ENCODE results near the gene SMYD4.
"Not testable (repeated sequence)": the region's sequence is repeated elsewhere in the genome, so short reads cannot be mapped to it uniquely, and the experiment has no call there.

SMYD4 gene

GRCh38 chr17:1779571-1780131 lies 50.1 kb downstream of the SMYD4 start:
- peak; percentile 47 for DNase-seq

- DNase-seq: no peak
Observed at GRCh38 chr17:1776857-1777256, 52.8 kb downstream of the SMYD4 start.

- no peak for DNase-seq
Observed at GRCh38 chr17:1776328-1776727, 53.4 kb downstream of the SMYD4 start.

GRCh38 chr17:1774390-1775176 lies 55.1 kb downstream of the SMYD4 start:
- DNase-seq: no peak

- DNase-seq: no peak
Observed at GRCh38 chr17:1773696-1774181, 56.0 kb downstream of the SMYD4 start.

GRCh38 chr17:1773000-1773695 lies 56.6 kb downstream of the SMYD4 start:
- DNase-seq: not testable (repeated sequence)

GRCh38 chr17:1769822-1770477 lies 59.8 kb downstream of the SMYD4 start:
- DNase-seq: no peak

GRCh38 chr17:1767358-1767757 lies 62.3 kb downstream of the SMYD4 start:
- no peak for DNase-seq

- no peak for DNase-seq
Observed at GRCh38 chr17:1766382-1767135, 63.1 kb downstream of the SMYD4 start.

- DNase-seq: no peak
Observed at GRCh38 chr17:1765576-1765975, 64.1 kb downstream of the SMYD4 start.

- DNase-seq: not testable (repeated sequence)
Observed at GRCh38 chr17:1764705-1765104, 65.0 kb downstream of the SMYD4 start.

- no peak for DNase-seq
Observed at GRCh38 chr17:1764284-1764683, 65.4 kb downstream of the SMYD4 start.

GRCh38 chr17:1762901-1763898 lies 66.5 kb downstream of the SMYD4 start:
- DNase-seq: no peak

GRCh38 chr17:1762233-1762900 lies 67.3 kb downstream of the SMYD4 start:
- no peak for DNase-seq

GRCh38 chr17:1759529-1759928 lies 70.2 kb downstream of the SMYD4 start:
- no peak for DNase-seq

GRCh38 chr17:1758807-1759206 lies 70.9 kb downstream of the SMYD4 start:
- no peak for DNase-seq

- no peak for DNase-seq
Observed at GRCh38 chr17:1755827-1756262, 73.9 kb downstream of the SMYD4 start.

- no peak for DNase-seq
Observed at GRCh38 chr17:1755252-1755826, 74.4 kb downstream of the SMYD4 start.

GRCh38 chr17:1754430-1755112 lies 75.1 kb downstream of the SMYD4 start:
- no peak for DNase-seq

Measured in T1000 (cell line).